Esophagus muscularis mucosa (tissue), 4 donors: Measurements from ENCODE around the gene AUP1. TPM values are rescaled to one million over a fixed set of nuclear protein-coding genes. Genes with fewer than 3 reads are reported as not detected.

Experiments
- DNase-seq: peaks from one replicate; pipeline ENCODE4 v3.0.0-alpha.2; 2017; ENCODE audit errors: extremely low spot score
- H3K27ac ChIP-seq, 4 donors: fragments of 200-600 bp; sonication (generic); replicated peaks in 1 of 4; 1 replicate in 3 of 4; 2 replicates in 1 of 4; pipeline ENCODE4 v1.5.1; 2016 to 2019; ENCODE audit warnings: mild to moderate bottlenecking in 1 of 4
- H3K27me3 ChIP-seq, 4 donors: fragments of 200-600 bp; sonication (generic); one replicate each; pipeline versions ENCODE4 v1.5.1 to v1.6.0; 2016 to 2019
- H3K36me3 ChIP-seq, 4 donors: fragments of 200-600 bp; sonication (generic); one replicate each; pipeline ENCODE4 v1.5.1; 2016 to 2019
- H3K4me1 ChIP-seq, 4 donors: fragments of 200-600 bp; sonication (generic); one replicate each; pipeline ENCODE4 v1.5.1; 2016 to 2019
- H3K4me3 ChIP-seq, 4 donors: fragments of 200-600 bp; sonication (generic); 1 replicate in 2 of 4; 2 replicates in 2 of 4; pipeline ENCODE4 v1.5.1; 2016 to 2019; ENCODE audit warnings: mild to moderate bottlenecking in 4 of 4, moderate library complexity in 1 of 4
- H3K9me3 ChIP-seq, 4 donors: fragments of 200-600 bp; sonication (generic); 1 replicate in 3 of 4; 2 replicates in 1 of 4; pipeline ENCODE4 v1.5.1; 2016 to 2019
- EP300 ChIP-seq: sonication (generic); formaldehyde crosslinking; IDR thresholded peaks from one replicate; pipeline ENCODE4 v1.6.1; 2017; ENCODE audit warnings: antibody characterized with exemption
- POLR2A ChIP-seq: fragments of 450-650 bp; IDR thresholded peaks from one replicate; pipeline ENCODE4 v1.6.1; 2017; ENCODE audit warnings: antibody characterized with exemption, moderate library complexity, mild to moderate bottlenecking, low read depth
- POLR2AphosphoS5 ChIP-seq, 2 donors: sonication (generic); formaldehyde crosslinking; IDR thresholded peaks; one replicate each; pipeline ENCODE4 v1.6.1; 2017; ENCODE audit warnings: antibody characterized with exemption in 2 of 2
- WGBS: methylation state at CpG from one replicate; pipeline ENCODE4 v1.1.5; 2018; 5-methylcytosine and 5-hydroxymethylcytosine counted together
- intact Hi-C: fragments of 100-400 bp; cut with DNase I; formaldehyde crosslinking; loops from one replicate; pipeline ENCODE4 v1.15.1; 2023
- total RNA-seq, 4 donors: library from RNA; depleted of rRNA; stranded (reverse); fragments of >200 nt; gene quantifications; one replicate each; pipeline versions ENCODE4 v1.1.0 to v1.2.1, GENCODE V29; 2016
- TF ChIP-seq, protein P1 (sequence below), 3 experiments: fragments of 200-600 bp in 2 of 3; fragments of 450-650 bp in 1 of 3; sonication (generic) in 2 of 3; IDR thresholded peaks; one replicate each; pipeline ENCODE4 v1.5.1; 2017 to 2019; ENCODE audit warnings: antibody characterized with exemption in 3 of 3, mild to moderate bottlenecking in 2 of 3, moderate library complexity in 1 of 3

The AUP1 gene
- total RNA-seq, 4 donors from 2014 or later = 83.6 to 95.1 (median 89.6) TPM

DNA sequence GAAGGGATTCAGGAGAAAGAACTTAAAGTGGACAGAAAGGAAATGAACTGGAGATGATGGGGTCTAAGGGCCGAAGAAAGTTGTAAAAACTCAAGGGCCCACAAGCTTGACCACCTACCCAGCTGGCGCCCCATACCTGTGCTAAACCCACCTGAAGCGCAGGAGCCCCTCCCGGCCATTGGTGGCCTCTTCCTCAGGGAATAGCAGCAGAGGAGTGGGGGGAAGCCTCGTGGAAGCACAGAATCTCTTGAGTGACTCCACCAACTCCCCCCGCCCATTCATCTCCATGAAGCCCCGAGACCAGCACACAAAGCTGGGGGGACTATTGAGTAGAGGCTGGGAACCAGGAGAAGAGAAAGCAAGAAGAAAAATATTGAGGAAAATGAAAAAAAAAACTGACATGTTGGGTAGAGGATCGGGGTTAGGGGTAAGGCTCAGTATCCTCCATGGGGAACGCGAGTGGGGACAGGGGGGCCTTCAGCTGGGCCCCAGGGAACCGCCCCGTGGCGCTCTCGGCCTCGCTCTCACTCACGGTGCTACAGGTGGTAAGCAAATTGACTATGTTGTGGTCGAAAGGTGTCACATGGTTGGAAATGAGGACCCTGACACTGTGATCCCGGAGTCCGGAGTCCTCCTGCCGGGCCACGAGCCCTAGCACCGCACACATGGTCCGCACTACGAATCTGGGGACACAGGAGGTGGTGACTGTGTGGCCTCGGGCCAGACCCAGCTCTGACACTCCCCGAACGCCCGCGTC is 728 bp downstream of the AUP1 start:
- H3K27ac ChIP-seq = peak overlapping the region; percentile 83 to 89 (median 87)
- H3K36me3 ChIP-seq = peaks cover 30 to 52% (median 47%) of the 10 kb centered on the region in 4 donors
- WGBS = 26% methylated on average over 17 of the region's 29 CpGs
- H3K4me1 ChIP-seq = peaks cover 24 to 42% (median 33%) of the 10 kb centered on the region in 4 donors
- H3K4me3 ChIP-seq = peak overlapping the region; percentile 62 to 92 (median 86)
- intact Hi-C loops = loop anchor here (1.0 to 5.0 kb wide), 4 partner anchors 26 to 59 kb away; partner anchors contain the start of gene DOK1
- no peaks in the 10 kb centered on the region for H3K9me3 ChIP-seq
- H3K27me3 ChIP-seq = no peaks in the 10 kb centered on the region
- TF ChIP-seq EP300 (no peak), POLR2A (no peak), POLR2AphosphoS5 (IDR thresholded peaks at IDR 0.05) (no peak)
- TF ChIP-seq, protein P1, sequence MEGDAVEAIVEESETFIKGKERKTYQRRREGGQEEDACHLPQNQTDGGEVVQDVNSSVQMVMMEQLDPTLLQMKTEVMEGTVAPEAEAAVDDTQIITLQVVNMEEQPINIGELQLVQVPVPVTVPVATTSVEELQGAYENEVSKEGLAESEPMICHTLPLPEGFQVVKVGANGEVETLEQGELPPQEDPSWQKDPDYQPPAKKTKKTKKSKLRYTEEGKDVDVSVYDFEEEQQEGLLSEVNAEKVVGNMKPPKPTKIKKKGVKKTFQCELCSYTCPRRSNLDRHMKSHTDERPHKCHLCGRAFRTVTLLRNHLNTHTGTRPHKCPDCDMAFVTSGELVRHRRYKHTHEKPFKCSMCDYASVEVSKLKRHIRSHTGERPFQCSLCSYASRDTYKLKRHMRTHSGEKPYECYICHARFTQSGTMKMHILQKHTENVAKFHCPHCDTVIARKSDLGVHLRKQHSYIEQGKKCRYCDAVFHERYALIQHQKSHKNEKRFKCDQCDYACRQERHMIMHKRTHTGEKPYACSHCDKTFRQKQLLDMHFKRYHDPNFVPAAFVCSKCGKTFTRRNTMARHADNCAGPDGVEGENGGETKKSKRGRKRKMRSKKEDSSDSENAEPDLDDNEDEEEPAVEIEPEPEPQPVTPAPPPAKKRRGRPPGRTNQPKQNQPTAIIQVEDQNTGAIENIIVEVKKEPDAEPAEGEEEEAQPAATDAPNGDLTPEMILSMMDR (IDR thresholded peaks at IDR 0.05) = no peak
- no peak for DNase-seq

DNA sequence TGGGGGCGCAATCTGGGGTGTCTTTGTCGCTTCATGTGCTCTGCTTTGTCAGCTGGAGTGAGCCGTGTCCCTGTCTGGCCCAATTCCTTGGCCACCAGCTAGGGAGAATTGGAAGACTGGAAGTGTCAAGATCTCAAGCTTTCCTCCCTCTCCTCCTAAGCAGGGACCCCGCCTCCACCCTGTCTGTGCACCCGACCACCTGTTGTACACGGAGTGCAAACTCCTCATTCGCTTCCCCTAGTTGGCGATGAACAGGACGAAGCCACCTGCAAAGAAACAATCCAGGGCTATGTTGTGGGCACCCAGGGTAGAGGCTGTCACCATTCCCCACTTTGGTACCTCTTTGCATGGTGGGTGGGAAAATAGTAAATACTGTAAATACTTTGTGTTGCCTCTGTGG is 1.8 kb downstream of the AUP1 start:
- Histone ChIP-seq H3K4me3 (no peak overlapping the region), H3K9me3 (no peaks in the 10 kb centered on the region), H3K27ac (no peak overlapping the region), H3K4me1 (peaks cover 24 to 42% (median 33%) of the 10 kb centered on the region in 4 donors), H3K27me3 (no peaks in the 10 kb centered on the region), H3K36me3 (peaks cover 27 to 42% (median 37%) of the 10 kb centered on the region in 4 donors)
- DNase-seq = no peak
- intact Hi-C loops = loop anchor here (2.0 to 5.0 kb wide), 3 partner anchors 25 to 60 kb away; no protein-coding TSS in a partner anchor
- 91% methylated on average over 9 of the region's 9 CpGs for WGBS
- TF ChIP-seq, protein P1 (IDR thresholded peaks at IDR 0.05) = no peak
- TF ChIP-seq POLR2A = no peak
- TF ChIP-seq POLR2AphosphoS5 (IDR thresholded peaks at IDR 0.05) = no peak
- no peak for TF ChIP-seq EP300

DNA sequence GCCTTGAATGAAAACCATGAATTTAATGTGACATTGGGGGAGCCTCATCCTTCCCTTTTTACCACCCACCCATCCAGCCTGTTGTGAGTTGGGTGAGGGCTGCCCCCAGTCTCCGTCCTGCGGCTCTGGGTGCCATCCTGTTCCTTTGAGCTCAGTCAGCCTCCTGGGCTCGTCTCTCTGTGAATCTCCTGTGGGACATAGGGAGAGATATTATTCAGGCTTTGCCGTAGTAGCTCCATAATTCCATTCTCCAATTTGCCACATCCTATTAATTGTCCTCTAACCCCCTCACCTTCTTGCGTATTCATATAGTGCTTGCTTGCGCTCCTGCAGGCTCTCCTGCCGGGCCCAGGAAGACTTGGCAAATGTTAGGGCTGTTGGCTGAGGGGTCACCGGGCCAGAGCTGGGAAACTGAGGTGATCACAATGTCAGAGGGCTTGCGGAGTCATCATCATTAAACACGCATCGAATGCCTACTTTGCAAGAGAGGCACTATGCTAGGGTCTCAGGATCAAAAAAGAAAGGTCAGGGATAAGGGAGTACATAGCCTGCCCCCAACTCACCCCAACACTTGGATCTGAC is 2.8 kb downstream of the AUP1 start:
- 97% methylated on average over 9 of the region's 11 CpGs for WGBS
- H3K9me3 ChIP-seq = no peaks in the 10 kb centered on the region
- intact Hi-C loops = loop anchor here (5.0 kb wide), 2 partner anchors 39 to 61 kb away; no protein-coding TSS in a partner anchor

DNA sequence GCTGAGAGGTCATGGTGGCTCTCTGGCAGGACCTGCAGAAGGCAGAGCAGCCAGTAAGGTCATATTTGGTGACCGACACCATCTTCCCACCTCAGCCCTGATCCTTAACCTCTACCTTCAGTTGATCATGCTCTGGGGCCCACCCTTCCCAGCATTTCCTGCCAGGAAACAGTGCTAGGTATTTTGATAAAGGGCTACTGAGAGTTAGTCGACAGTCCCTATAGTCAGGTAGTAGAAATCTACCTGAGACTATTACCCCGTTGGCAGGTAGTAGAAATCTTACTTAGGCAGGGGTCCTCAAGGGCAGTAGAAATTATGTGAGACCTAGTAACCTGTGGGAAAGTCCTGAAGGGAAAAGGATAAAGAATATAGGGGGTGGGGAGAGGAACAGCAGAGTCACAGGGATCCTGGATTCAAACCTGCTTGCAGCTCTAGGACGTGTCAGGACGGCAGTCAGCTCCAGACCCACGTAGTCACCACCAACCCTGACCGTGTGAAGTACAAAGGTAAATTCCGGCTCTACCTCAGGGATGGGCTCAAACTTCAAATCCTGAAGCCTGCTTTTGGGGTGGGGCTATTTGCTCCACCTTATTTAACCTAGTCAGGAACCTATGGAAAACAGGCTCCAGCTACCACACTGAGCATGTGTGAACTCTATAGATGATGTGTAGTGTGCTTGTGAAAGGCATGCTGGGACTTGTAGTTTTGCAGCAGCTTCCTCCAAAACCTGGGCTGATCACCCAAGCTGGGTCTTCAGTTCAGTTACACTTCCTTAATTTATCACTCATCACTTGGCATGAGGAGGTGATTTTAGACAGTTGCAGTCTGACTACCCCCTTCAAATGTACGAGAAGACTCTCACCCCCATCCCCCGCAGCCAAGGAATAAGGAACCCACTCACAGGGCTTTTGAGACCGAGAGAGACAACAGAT is 3.5 kb downstream of the AUP1 start, which contains the start of gene DQX1:
TSS of gene DQX1 (minus strand) at position 515 of the 932 bp plus-strand sequence. CDS start at position 13, 502 bp downstream.
- H3K4me1 ChIP-seq = peaks cover 18 to 30% (median 24%) of the 10 kb centered on the region in 4 donors
- no peak within 1 kb of the TSS for H3K27ac ChIP-seq
- H3K4me3 ChIP-seq = no peak within 1 kb of the TSS
- peaks cover 24 to 34% (median 30%) of the 10 kb centered on the region in 4 donors for H3K36me3 ChIP-seq
- TF ChIP-seq POLR2A = no peak
- TF ChIP-seq, protein P1 (IDR thresholded peaks at IDR 0.05) = no peak
- TF ChIP-seq EP300 = no peak
- TF ChIP-seq POLR2AphosphoS5 (IDR thresholded peaks at IDR 0.05) = no peak
- intact Hi-C loops = loop anchor here (5.0 kb wide), 2 partner anchors 39 to 61 kb away; no protein-coding TSS in a partner anchor
- peaks cover 0 to 6% (median 0%) of the 10 kb centered on the region in 4 donors for H3K27me3 ChIP-seq
- no peak for DNase-seq
- H3K9me3 ChIP-seq = no peaks in the 10 kb centered on the region
- WGBS = 84% methylated on average over 11 of the region's 11 CpGs

More for the DNA sequence above, 2.8 kb downstream of the AUP1 start:
- peaks cover 24 to 34% (median 30%) of the 10 kb centered on the region in 4 donors for H3K36me3 ChIP-seq
- no peaks in the 10 kb centered on the region for H3K27me3 ChIP-seq
- peaks cover 24 to 38% (median 32%) of the 10 kb centered on the region in 4 donors for H3K4me1 ChIP-seq
- DNase-seq = no peak
- no peak overlapping the region for H3K4me3 ChIP-seq
- no peak overlapping the region for H3K27ac ChIP-seq
- TF ChIP-seq POLR2AphosphoS5 (IDR thresholded peaks at IDR 0.05) (no peak), POLR2A (no peak), EP300 (no peak)
- TF ChIP-seq, protein P1 (IDR thresholded peaks at IDR 0.05) = no peak
